SHP77 treated with DMSO at 0.1 percent for 48 hours (cell line): ENCODE results near the gene PHAF1.

Experiments used
- DNase-seq: peaks from one replicate; lab custom pipeline; 2025; lab: John Stamatoyannopoulos, UW

Gene PHAF1

DNA sequence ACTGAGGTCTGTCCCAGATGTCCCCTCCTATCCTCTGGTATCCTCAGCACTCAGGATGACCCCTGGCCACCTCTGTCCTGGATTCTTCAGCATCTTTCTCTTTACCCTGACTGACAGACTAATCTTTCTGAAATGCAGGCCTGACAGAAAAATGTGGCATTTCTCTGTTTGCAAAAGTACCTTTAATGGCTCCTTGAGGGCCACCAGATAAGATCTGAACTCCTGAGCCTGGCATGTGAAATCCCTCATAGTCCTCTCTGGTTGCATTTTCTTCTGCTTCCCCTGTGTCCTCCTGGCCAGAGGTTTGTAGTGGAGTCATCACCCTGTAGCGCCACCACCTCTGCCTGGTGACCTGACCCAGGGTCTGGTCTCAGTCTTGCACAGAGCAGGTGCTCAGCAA, 87.1 kb downstream of the PHAF1 start:
- DNase-seq, result no peak

DNA sequence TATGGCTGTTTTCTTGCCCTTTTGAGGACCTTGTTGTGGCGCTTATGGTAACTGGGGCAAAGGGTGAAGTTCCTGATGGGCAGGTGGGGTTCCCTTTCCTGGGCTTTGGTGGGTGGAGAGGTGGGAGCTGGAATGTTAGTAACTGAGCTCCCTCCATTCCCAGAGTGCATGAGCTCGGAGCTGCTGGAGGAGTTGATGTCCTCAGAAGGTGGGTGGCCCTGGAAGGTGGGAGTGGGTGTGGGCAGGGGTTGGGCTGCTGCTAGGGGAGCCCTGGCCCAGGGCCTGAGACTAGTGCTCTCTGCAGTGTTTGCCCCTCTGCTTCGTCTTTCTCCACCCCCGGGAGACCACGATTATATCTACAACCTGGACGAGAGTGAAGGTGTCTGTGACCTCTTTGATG, 88.0 kb downstream of the PHAF1 start:
- DNase-seq, result no peak
